NT2/D1 (cell line): ENCODE measurements around the gene GLRA1.

Source experiments
- YY1 ChIP-seq: IDR thresholded peaks from 2 replicates; pipeline ENCODE4 v1.6.1; 2011; ENCODE audit not compliant: insufficient read length, insufficient read depth
- ZNF274 ChIP-seq: IDR thresholded peaks from 2 replicates; pipeline ENCODE4 v1.6.1; 2011; ENCODE audit warnings: mild to moderate bottlenecking, low read depth, low read length

DNA sequence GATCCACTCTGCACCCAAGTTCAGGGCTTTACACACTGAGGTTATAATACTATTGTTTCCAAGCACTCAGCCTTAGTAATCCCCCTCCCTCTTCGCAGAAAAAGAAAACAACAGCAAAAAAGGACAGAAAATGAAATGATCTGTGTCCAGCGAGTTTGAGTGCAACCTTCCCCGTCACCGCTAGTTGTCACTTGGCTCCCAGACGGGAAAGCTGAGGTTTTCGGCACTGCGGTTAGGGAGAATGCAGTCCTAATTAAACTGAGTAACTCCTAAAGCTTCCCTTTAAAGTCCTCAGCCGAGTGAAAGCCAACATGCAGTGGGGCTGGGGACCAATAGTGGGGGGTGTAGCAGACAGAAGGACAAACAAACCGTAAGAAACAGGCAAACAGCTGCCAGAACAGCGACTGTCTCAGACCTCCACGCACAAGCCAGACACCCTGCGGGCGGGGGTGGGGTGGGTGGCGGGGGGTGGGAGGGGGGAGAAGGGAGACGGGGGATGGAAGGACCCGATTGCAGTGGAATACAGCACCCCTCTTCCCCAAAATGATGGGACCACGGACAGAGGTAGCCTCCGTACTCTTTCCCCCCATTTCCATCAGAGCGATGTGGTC, 680 bp downstream of the GLRA1 start:
- TF ChIP-seq YY1 (no peak), ZNF274 (no peak)
